HG03108 (cell line): ENCODE data around the gene DOLK.

Source experiments
- ATAC-seq: cut with Tn5 transposase; IDR thresholded peaks from one replicate; pipeline ENCODE4 v1.9.1; 2021; ENCODE audit warnings: moderate library complexity; ENCODE audit not compliant: unreplicated experiment

Gene DOLK

GRCh38 chr9:128909859-128910258 lies 37.5 kb downstream of the DOLK start:
- ATAC-seq, result no peak

- no peak for ATAC-seq
These were observed 39.0 kb downstream of the DOLK start for GRCh38 chr9:128908372-128908771.

- ATAC-seq, result no peak
These were observed 40.7 kb downstream of the DOLK start for GRCh38 chr9:128906741-128907140.

- no peak for ATAC-seq
These were observed 41.4 kb downstream of the DOLK start for GRCh38 chr9:128905964-128906363.

DNA sequence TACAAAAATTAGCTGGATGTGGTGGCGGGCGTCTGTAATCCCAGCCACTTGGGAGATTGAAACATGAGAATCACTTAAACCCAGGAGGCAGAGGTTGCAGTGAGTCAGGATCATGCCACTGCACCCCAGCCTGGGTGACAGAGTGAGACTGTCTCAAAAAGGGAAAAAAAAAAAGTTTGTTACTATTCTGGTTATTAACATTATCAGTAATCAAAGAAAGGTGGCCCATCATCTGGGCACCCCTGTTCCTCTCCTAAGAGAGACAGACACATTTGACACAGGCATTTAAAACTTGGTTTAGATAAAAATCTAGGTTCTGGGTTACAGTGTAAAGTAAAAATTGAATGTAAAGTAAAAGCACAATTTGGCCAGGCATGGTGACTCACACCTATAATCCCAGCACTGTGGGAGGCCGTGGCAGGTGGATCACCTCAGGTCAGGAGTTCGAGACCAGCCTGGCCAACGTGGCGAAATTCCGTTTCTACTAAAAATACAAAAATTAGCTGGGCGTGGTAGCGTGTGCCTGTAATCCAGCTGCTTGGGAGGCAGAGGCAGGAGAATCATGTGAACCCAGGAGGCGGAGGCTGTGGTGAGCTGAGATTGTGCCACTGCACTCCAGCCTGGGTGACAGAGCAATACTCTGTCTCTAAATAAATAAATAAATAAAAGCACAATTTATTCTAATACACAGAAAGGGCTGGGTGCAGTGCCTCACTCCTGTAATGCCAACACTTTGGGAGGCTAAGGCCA lies 43.4 kb downstream of the DOLK start:
- no peak for ATAC-seq

- no peak for ATAC-seq
These were observed 44.3 kb downstream of the DOLK start for GRCh38 chr9:128903079-128903461.

DNA sequence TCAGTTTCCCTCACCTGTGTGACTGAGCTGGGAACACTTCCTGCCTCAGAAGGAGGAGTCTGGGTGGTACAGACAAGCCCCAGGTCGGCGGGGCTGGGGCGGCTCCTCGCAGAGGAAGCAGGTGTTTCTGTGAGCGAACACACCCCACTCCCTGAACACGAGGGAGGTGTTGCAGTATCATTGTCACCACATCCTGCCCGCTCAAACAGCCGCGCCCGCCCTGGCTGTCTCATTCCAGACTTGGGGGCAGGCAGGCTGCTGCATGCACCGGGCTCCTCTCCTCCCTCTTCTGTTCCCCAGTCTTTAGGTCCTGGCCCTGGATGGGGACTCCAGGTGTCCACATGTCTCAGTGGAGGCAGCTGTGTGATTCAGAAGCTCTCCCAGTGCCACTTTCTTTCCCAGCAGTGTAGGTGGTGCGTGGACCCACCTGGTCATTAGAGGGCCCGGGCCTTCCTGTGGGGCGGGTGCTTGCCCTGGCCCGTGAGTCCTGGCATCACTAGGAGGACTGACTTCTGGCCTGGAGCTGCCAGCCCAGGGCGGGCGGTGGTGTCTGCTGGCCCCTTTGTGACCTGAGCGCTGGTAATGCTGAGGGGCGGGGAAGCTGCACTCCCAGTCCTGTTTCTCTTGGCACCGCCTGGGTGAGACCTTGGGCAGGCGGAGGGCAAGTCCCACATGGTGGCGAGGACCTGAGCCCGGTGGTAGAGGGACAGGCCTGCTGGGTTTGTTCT lies 44.9 kb downstream of the DOLK start:
- ATAC-seq, result peak; percentile 79

- ATAC-seq, result no peak
These were observed 45.6 kb downstream of the DOLK start for GRCh38 chr9:128901822-128902221.

GRCh38 chr9:128901379-128901778 lies 46.0 kb downstream of the DOLK start:
- no peak for ATAC-seq

DNA sequence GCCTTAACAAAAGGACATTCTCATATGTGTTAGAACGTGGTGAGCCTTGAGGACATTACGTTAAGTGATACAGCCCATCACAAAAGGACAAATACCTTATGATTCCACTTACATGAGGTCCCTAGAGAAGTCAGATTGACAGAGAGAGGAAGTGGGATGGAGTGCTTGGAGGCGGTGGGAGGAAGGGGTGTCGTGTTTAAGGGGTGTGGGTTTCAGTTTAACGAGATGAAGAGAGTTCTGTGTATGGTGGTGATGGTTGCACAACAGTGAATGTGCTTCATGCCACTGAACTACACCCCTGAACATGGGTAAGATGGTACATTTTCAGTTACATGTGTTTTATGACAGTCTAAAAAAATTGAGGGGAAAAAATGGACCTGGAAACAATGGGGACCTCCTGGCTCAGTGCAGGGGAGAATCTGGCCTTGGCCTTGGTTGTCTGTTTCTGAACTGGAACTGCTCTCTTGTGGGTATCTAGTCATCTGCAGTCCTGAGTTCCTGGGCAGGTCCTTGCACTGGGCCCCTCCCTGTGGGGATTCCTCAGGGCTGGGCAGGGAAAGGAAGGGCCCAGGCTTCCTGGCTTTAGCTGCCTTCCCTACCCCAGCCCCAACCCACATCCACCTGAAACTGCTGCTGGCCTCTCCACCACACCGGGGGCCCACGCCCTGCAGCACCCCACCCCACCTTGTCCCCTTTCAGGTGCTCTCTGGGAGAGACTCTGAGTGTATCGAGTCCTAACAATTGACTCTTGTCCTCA lies 47.7 kb downstream of the DOLK start:
- no peak for ATAC-seq

GRCh38 chr9:128898845-128899565 lies 48.4 kb downstream of the DOLK start:
- ATAC-seq, result no peak

GRCh38 chr9:128898382-128898781 lies 49.0 kb downstream of the DOLK start:
- ATAC-seq, result no peak

GRCh38 chr9:128895556-128895955 lies 51.8 kb downstream of the DOLK start:
- ATAC-seq, result no peak
